GM12891 (cell line): ENCODE measurements around the gene VAMP5.

Experiments
- DNase-seq: peaks from one replicate; pipeline ENCODE4 v3.0.0; 2011; ENCODE audit warnings: low spot score; ENCODE audit not compliant: insufficient read length
- FAIRE-seq: peaks from 2 replicates; lab custom pipeline; 2011; peaks lifted over from hg19 to GRCh38; lab: Jason Lieb, UNC
- PAX5 ChIP-seq: IDR thresholded peaks from 2 replicates; pipeline ENCODE4 v1.6.1; 2011; ENCODE audit warnings: low read length, moderate library complexity, mild to moderate bottlenecking; ENCODE audit not compliant: insufficient read depth, severe bottlenecking
- POLR2A ChIP-seq: IDR thresholded peaks from 2 replicates; pipeline ENCODE4 v1.6.1; 2011; ENCODE audit warnings: low read depth, low read length, control low read depth
- POLR2AphosphoS5 ChIP-seq: IDR thresholded peaks from 2 replicates; pipeline ENCODE4 v1.6.1; 2011; ENCODE audit warnings: low read depth, low read length, control low read depth
- POU2F2 ChIP-seq: IDR thresholded peaks from 2 replicates; pipeline ENCODE4 v1.6.1; 2011; ENCODE audit warnings: low read depth, mild to moderate bottlenecking, control low read depth, low read length, moderate library complexity
- SPI1 ChIP-seq: IDR thresholded peaks from 2 replicates; pipeline ENCODE4 v1.6.1; 2011; ENCODE audit warnings: low read depth, low read length, control low read depth
- TAF1 ChIP-seq: IDR thresholded peaks from 2 replicates; pipeline ENCODE4 v1.6.1; 2011; ENCODE audit warnings: low read depth, low read length, control low read depth

Gene VAMP5

DNA sequence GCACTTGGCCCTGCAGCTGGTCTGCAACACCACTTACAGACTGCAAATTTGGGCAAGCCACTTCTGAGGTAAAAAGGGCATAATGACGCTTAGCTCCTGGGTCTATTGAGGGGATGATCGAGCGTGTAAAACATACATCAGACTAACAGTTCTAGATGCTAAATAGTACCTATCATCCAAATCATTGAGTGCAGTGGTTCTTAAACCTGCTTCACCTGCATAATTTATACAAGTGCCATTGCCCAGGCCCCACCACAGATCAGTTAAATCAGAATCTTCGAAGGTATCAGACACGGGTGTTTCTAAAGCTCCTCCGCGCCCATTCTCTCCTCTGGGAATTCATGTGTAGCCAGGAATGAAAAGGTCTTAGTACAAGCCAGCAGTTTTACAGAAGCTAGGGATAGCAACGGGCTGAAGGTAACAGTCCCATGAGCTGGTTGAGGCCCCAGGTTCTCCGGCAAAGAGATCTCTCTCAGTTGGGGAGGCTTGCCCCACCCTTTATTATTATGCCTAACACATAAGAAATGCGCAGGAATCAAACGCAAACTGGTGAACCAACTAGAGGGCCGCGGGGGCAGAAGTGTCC, 10.6 kb downstream of the VAMP5 start:
- FAIRE-seq (peak; percentile 56), DNase-seq (no peak)
- TF ChIP-seq TAF1 (no peak), PAX5 (no peak), POLR2A (no peak), POU2F2 (no peak), POLR2AphosphoS5 (no peak), SPI1 (no peak)

- FAIRE-seq (peak; percentile 97), DNase-seq (peak; percentile 97)
These were observed 11.2 kb downstream of the VAMP5 start, which contains the start of gene RNF181 for GRCh38 chr2:85595301-85596025. Gene RNF181, plus strand, starts transcription at chr2:85595745. Its CDS starts 19 bp downstream, at chr2:85595764.

GRCh38 chr2:85596026-85596333, 11.7 kb downstream of the VAMP5 start:
- no peak for TF ChIP-seq TAF1
- TF ChIP-seq POLR2AphosphoS5, result no peak
- TF ChIP-seq POLR2A, result no peak
- no peak for TF ChIP-seq POU2F2
- TF ChIP-seq PAX5, result no peak
- no peak for TF ChIP-seq SPI1
- no peak for FAIRE-seq
- DNase-seq, result no peak

More at GRCh38 chr2:85595301-85596025, 11.2 kb downstream of the VAMP5 start, which contains the start of gene RNF181:
- TF ChIP-seq POLR2AphosphoS5 (peak; percentile 84), PAX5 (no peak), SPI1 (peak; percentile 55), POLR2A (peak; percentile 78), TAF1 (peak; percentile 43), POU2F2 (no peak)

- DNase-seq (no peak), FAIRE-seq (no peak)
- TF ChIP-seq POLR2AphosphoS5 (no peak), SPI1 (no peak), POLR2A (no peak)
These were observed 12.4 kb downstream of the VAMP5 start for GRCh38 chr2:85596486-85597143.

- TF ChIP-seq POLR2AphosphoS5 (no peak), PAX5 (no peak), SPI1 (no peak), POU2F2 (no peak), POLR2A (no peak), TAF1 (no peak)
- FAIRE-seq (no peak), DNase-seq (no peak)
These were observed 13.0 kb downstream of the VAMP5 start for GRCh38 chr2:85597241-85597640.

GRCh38 chr2:85598594-85599340, 14.5 kb downstream of the VAMP5 start:
- TF ChIP-seq POLR2AphosphoS5 (no peak), TAF1 (no peak), POU2F2 (no peak), PAX5 (no peak), SPI1 (no peak), POLR2A (no peak)
- DNase-seq (no peak), FAIRE-seq (no peak)

- FAIRE-seq, result no peak
- no peak for DNase-seq
- 0 out of 2 replicates have a peak, but pooled peaks have one; percentile 15 for TF ChIP-seq POLR2AphosphoS5
- no peak for TF ChIP-seq POLR2A
These were observed 15.4 kb downstream of the VAMP5 start for GRCh38 chr2:85599468-85600234.

GRCh38 chr2:85600235-85600575, 16.0 kb downstream of the VAMP5 start:
- DNase-seq (no peak), FAIRE-seq (no peak)
- TF ChIP-seq POLR2A (peak; percentile 43; the same call in 1 of the 2 replicates), SPI1 (no peak)
